GM19043 (cell line): Measurements from ENCODE around the gene BBOF1.
A peak's percentile ranks its signal among the peaks of the same experiment; 100 is the strongest.
"Not testable (repeated sequence)": the region's sequence is repeated elsewhere in the genome, so short reads cannot be mapped to it uniquely, and the experiment has no call there.

Experiments used
- ATAC-seq: cut with Tn5 transposase; IDR thresholded peaks from one replicate; pipeline ENCODE4 v1.9.1; 2021; ENCODE audit warnings: low read depth; ENCODE audit not compliant: unreplicated experiment

The BBOF1 gene

GRCh38 chr14:74084277-74085046, 65.3 kb downstream of the BBOF1 start, which contains the start of the genes ALDH6A1 and LIN52:
ALDH6A1 (minus strand) TSS chr14:74084453; CDS start chr14:74084394, 59 bp downstream.
LIN52 (plus strand) TSS chr14:74084956; CDS start chr14:74084975, 19 bp downstream.
- peak; percentile 91 for ATAC-seq

GRCh38 chr14:74085047-74085637, 66.0 kb downstream of the BBOF1 start:
- ATAC-seq: no peak

DNA sequence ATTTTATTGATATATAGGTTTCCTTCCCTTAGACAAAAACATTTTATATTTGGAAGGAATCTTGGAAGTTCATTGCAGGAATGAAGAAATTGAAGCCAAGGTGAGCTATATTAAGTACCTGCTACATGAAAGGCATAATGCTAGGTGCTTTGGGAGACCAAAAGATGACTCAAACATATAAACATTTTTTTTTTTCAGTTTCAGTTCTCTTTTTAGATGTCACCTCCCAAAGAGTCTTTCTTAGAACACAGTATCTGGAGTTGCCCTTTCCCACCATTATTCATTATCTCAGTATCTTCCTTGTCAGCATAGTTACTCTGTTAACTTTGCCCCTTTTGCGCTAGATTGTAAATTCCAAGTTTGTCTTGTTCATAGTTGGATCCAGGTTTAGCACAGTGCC, 66.7 kb downstream of the BBOF1 start:
- no peak for ATAC-seq

- ATAC-seq: no peak
Measured at GRCh38 chr14:74089251-74090020, 70.3 kb downstream of the BBOF1 start.

DNA sequence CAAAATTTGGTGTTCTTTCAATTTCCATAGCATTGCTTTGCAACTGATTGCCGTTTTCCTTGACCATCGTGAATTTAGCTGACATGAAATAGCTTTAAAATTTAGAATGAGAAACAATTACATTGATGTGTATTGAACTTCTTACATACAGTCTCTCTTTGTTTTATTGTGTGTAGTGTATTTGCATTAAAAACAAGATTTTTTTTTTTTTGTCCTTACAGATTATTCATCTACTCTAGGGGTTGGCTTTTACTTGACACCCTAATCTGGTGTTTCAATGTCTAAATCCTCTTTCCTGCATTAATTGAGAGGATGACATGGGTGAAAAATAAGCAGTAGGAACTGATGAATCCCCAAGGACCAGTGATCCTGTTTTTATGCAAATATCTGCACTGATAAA, 86.2 kb downstream of the BBOF1 start:
- no peak for ATAC-seq

- no peak for ATAC-seq
Measured at GRCh38 chr14:74109369-74109768, 90.2 kb downstream of the BBOF1 start.

GRCh38 chr14:74111395-74112216, 92.5 kb downstream of the BBOF1 start:
- ATAC-seq: not testable (repeated sequence)
